MCF 10A (cell line): ENCODE measurements around the gene DYTN. TPM values are rescaled to one million over a fixed set of nuclear protein-coding genes. Genes with fewer than 3 reads are reported as not detected.

Source experiments
- Bru-seq: library from RNA; stranded (reverse); fragments of 400-500 nt; gene quantifications from one replicate; lab custom pipeline; 2021; lab: Mats Ljungman, UMichigan
- BruChase-seq, 2 experiments: library from RNA; stranded (reverse); fragments of 400-500 nt; gene quantifications; one replicate each; lab custom pipeline; 2021; lab: Mats Ljungman, UMichigan
- BruUV-seq: library from RNA; stranded (reverse); fragments of 400-500 nt; replicated peaks from 2 replicates; lab custom pipeline; 2021; lab: Mats Ljungman, UMichigan
- CTCF ChIA-PET: fragments of 300-600 bp; sonication (Branson Sonifier 250); formaldehyde crosslinking; extraction: SDS; loops from one replicate; lab custom pipeline; 2021; ENCODE audit warnings: antibody characterized with exemption, inconsistent platforms; lab: Yijun Ruan, JAX
- POLR2A ChIA-PET: fragments of 300-600, 350-650 bp; sonication (Branson Sonifier 250); formaldehyde crosslinking; extraction: SDS; loops from one replicate; lab custom pipeline; 2020; ENCODE audit warnings: antibody characterized with exemption, inconsistent platforms; lab: Yijun Ruan, JAX
- DNase-seq: peaks from one replicate; pipeline ENCODE4 v3.0.0-alpha.2; 2018; ENCODE audit not compliant: unreplicated experiment
- H3K27ac Mint-ChIP-seq: one replicate; pipeline ENCODE4 v1.8.0; 2022; ENCODE audit warnings: mild to moderate bottlenecking, low read depth, mixed read lengths; ENCODE audit not compliant: unreplicated experiment
- H3K27me3 Mint-ChIP-seq: one replicate; pipeline ENCODE4 v1.8.0; 2022; ENCODE audit warnings: mixed read lengths; ENCODE audit not compliant: insufficient read depth, unreplicated experiment
- H3K36me3 Mint-ChIP-seq: one replicate; pipeline ENCODE4 v1.8.0; 2022; ENCODE audit warnings: mild to moderate bottlenecking, moderate library complexity, mixed read lengths; ENCODE audit not compliant: insufficient read depth, unreplicated experiment
- H3K4me1 Mint-ChIP-seq: one replicate; pipeline ENCODE4 v1.8.0; 2022; ENCODE audit warnings: mixed read lengths; ENCODE audit not compliant: insufficient read depth, unreplicated experiment
- H3K4me3 Mint-ChIP-seq: one replicate; pipeline ENCODE4 v1.8.0; 2022; ENCODE audit warnings: mild to moderate bottlenecking, moderate library complexity, mixed read lengths; ENCODE audit not compliant: unreplicated experiment
- H3K9me3 Mint-ChIP-seq: one replicate; pipeline ENCODE4 v1.8.0; 2022; ENCODE audit warnings: mixed read lengths; ENCODE audit not compliant: unreplicated experiment
- intact Hi-C: fragments of 100-400 bp; cut with micrococcal nuclease; formaldehyde crosslinking; loops from 2 replicates; pipeline ENCODE4 v1.14.1; 2022
- long read RNA-seq: library from polyadenylated mRNA; stranded (forward); transcript quantifications from one replicate; pipeline ENCODE4 v2.0.0, GENCODE V29; 2022
- total RNA-seq: library from RNA; stranded (reverse); gene quantifications from 2 replicates; pipeline ENCODE4 v1.2.3, GENCODE V29; 2022
- TF ChIP-seq, protein P1 (sequence below): fragments of 200-600 bp; IDR thresholded peaks from one replicate; pipeline ENCODE4 v1.8.0; 2022; ENCODE audit warnings: antibody characterized with exemption, mild to moderate bottlenecking; ENCODE audit not compliant: unreplicated experiment

DYTN gene
- not detected in 2 replicates for total RNA-seq
- not detected for Bru-seq, nascent RNA
- percentile 5 among the genes with signal in this experiment for BruChase-seq, experiment 1, labeled RNA remaining after a 6-hour chase
- BruChase-seq, experiment 2, labeled RNA remaining after a 2-hour chase: not detected
- long read RNA-seq: 0 reads

GRCh38 chr2:206718296-206718695 is at the start of gene DYTN:
Gene DYTN, minus strand, starts transcription at chr2:206718396. Its CDS starts 117 bp downstream, at chr2:206718279.
- Mint-ChIP-seq H3K27ac (no peak within 1 kb of the TSS), H3K4me3 (no peak within 1 kb of the TSS), H3K36me3 (no peaks in the 10 kb centered on the region), H3K27me3 (peaks cover 8% of the 10 kb centered on the region), H3K4me1 (no peaks in the 10 kb centered on the region), H3K9me3 (peaks cover 7% of the 10 kb centered on the region)
- ChIA-PET CTCF (interaction anchor here (0.9 kb wide), 1 partner anchor 20 kb away, joined by 3 read pairs; no protein-coding TSS in a partner anchor), POLR2A (interaction anchor here (0.5 kb wide), 1 partner anchor 410 kb away, joined by 3 read pairs; no protein-coding TSS in a partner anchor)
- TF ChIP-seq, protein P1, sequence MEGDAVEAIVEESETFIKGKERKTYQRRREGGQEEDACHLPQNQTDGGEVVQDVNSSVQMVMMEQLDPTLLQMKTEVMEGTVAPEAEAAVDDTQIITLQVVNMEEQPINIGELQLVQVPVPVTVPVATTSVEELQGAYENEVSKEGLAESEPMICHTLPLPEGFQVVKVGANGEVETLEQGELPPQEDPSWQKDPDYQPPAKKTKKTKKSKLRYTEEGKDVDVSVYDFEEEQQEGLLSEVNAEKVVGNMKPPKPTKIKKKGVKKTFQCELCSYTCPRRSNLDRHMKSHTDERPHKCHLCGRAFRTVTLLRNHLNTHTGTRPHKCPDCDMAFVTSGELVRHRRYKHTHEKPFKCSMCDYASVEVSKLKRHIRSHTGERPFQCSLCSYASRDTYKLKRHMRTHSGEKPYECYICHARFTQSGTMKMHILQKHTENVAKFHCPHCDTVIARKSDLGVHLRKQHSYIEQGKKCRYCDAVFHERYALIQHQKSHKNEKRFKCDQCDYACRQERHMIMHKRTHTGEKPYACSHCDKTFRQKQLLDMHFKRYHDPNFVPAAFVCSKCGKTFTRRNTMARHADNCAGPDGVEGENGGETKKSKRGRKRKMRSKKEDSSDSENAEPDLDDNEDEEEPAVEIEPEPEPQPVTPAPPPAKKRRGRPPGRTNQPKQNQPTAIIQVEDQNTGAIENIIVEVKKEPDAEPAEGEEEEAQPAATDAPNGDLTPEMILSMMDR: no peak
- no peak for DNase-seq
- no TSS peak for BruUV-seq
- intact Hi-C loops: no loop called here

- TF ChIP-seq, protein P1: no peak
- intact Hi-C loops: loop anchor here (5.0 kb wide), 2 partner anchors 74 to 209 kb away; no protein-coding TSS in a partner anchor
- BruUV-seq: no TSS peak
- Mint-ChIP-seq H3K4me1 (peaks cover 25% of the 10 kb centered on the region), H3K36me3 (peaks cover 37% of the 10 kb centered on the region), H3K27ac (peak overlapping the region; percentile 97), H3K27me3 (no peaks in the 10 kb centered on the region), H3K9me3 (no peaks in the 10 kb centered on the region), H3K4me3 (peak overlapping the region; percentile 85)
- CTCF ChIA-PET: interaction anchor here (0.5 to 11.2 kb wide), 6 partner anchors 15 to 296 kb away, joined by 3 to 124 read pairs (median 4); no protein-coding TSS in a partner anchor
- DNase-seq: no peak
- POLR2A ChIA-PET: interaction anchor here (0.6 to 2.0 kb wide), 6 partner anchors 8 to 483 kb away, joined by 3 to 9 read pairs (median 4); no protein-coding TSS in a partner anchor
Measured at GRCh38 chr2:206766057-206766930, 48.1 kb upstream of the DYTN start.

- peak within 1 kb of the TSS; percentile 85 for H3K4me3 Mint-ChIP-seq
- peak within 1 kb of the TSS; percentile 97 for H3K27ac Mint-ChIP-seq
- BruUV-seq: TSS peak; percentile 69
- POLR2A ChIA-PET: interaction anchor here (0.6 to 2.0 kb wide), 16 partner anchors 9 to 740 kb away, joined by 3 to 9 read pairs (median 3); partner anchors contain the start of genes INO80D and KLF7
- H3K4me1 Mint-ChIP-seq: peaks cover 25% of the 10 kb centered on the region
- CTCF ChIA-PET: interaction anchor here (0.5 to 11.2 kb wide), 9 partner anchors 9 to 295 kb away, joined by 3 to 124 read pairs (median 3); no protein-coding TSS in a partner anchor
- no peaks in the 10 kb centered on the region for H3K9me3 Mint-ChIP-seq
- TF ChIP-seq, protein P1: no peak
- intact Hi-C loops: loop anchor here (5.0 kb wide), 2 partner anchors 73 to 208 kb away; no protein-coding TSS in a partner anchor
- peak; percentile 94 for DNase-seq
- no peaks in the 10 kb centered on the region for H3K27me3 Mint-ChIP-seq
- peaks cover 28% of the 10 kb centered on the region for H3K36me3 Mint-ChIP-seq
Measured at GRCh38 chr2:206765242-206766056, 47.3 kb upstream of the DYTN start, which contains the start of the genes FASTKD2 and MDH1B. Gene FASTKD2, plus strand, starts transcription at chr2:206765606. Its CDS starts 1,088 bp downstream, at chr2:206766694. Gene MDH1B, minus strand, starts transcription at chr2:206765328. Its CDS starts 57 bp downstream, at chr2:206765271.
